Uterus (tissue), 4 donors: ENCODE measurements around the gene SCG5. TPM values are rescaled to one million over a fixed set of nuclear protein-coding genes. Genes with fewer than 3 reads are reported as not detected.

Experiments
- DNase-seq, 2 donors: peaks; one replicate each; pipeline ENCODE4 v3.0.0-alpha.2; 2019 to 2020
- H3K27ac ChIP-seq, 2 donors: fragments of 200-600 bp; sonication (generic); 1 replicate in 1 of 2; 2 replicates in 1 of 2; pipeline ENCODE4 v1.5.1; 2016 to 2018
- H3K27me3 ChIP-seq, 2 donors: fragments of 200-600 bp; sonication (generic); one replicate each; pipeline ENCODE4 v1.5.1; 2018 to 2019; ENCODE audit warnings: control low read depth in 1 of 2
- H3K36me3 ChIP-seq, 2 donors: fragments of 200-600 bp; sonication (generic); one replicate each; pipeline ENCODE4 v1.5.1; 2019; ENCODE audit warnings: control low read depth in 1 of 2
- H3K4me1 ChIP-seq, 2 donors: fragments of 200-600 bp; sonication (generic); one replicate each; pipeline ENCODE4 v1.5.1; 2018 to 2019; ENCODE audit warnings: control low read depth in 1 of 2
- H3K4me3 ChIP-seq, 2 donors: fragments of 200-600 bp; sonication (generic); 1 replicate in 1 of 2; 2 replicates in 1 of 2; pipeline ENCODE4 v1.5.1; 2018 to 2019; ENCODE audit warnings: mild to moderate bottlenecking in 1 of 2
- H3K9me3 ChIP-seq, 2 donors: fragments of 200-600 bp; sonication (generic); one replicate each; pipeline ENCODE4 v1.5.1; 2019; ENCODE audit warnings: control low read depth in 1 of 2
- CTCF ChIP-seq, 4 experiments: fragments of 200-600 bp in 2 of 4; fragments of 450-650 bp in 2 of 4; sonication (generic) in 2 of 4; IDR thresholded peaks; one replicate each; pipeline ENCODE4 v1.5.1; 2016 to 2019; ENCODE audit warnings: antibody characterized with exemption in 4 of 4, mild to moderate bottlenecking in 2 of 4, moderate library complexity in 1 of 4
- POLR2A ChIP-seq, 2 donors: fragments of 450-650 bp; IDR thresholded peaks; one replicate each; pipeline ENCODE4 v1.6.1; 2016; ENCODE audit warnings: antibody characterized with exemption in 2 of 2, mild to moderate bottlenecking in 1 of 2, moderate library complexity in 1 of 2
- intact Hi-C: fragments of 100-400 bp; cut with DNase I; formaldehyde crosslinking; loops from one replicate; pipeline ENCODE4 v1.15.1; 2023; ENCODE audit warnings: low total_unique reads
- total RNA-seq, 4 donors: library from RNA; depleted of rRNA in 3 of 4; stranded (reverse); fragments of >200 nt in 3 of 4; gene quantifications; one replicate each; pipeline versions ENCODE4 v1.1.0 to v1.2.4, GENCODE V29; 2014 to 2023
- donor health status: DM: yes; HTN: yes; CAD: no.

The SCG5 gene
- total RNA-seq, 4 donors from 2014 or later: 1.4 to 42.2 TPM; not detected in 2

- no peak overlapping the region for H3K27ac ChIP-seq
- H3K4me1 ChIP-seq: no peaks in the 10 kb centered on the region
- H3K36me3 ChIP-seq: no peaks in the 10 kb centered on the region
- no peaks in the 10 kb centered on the region for H3K9me3 ChIP-seq
- no peak for DNase-seq
- TF ChIP-seq POLR2A (IDR thresholded peaks at IDR 0.05): no peak
- TF ChIP-seq CTCF (IDR thresholded peaks at IDR 0.05): no peak
- H3K4me3 ChIP-seq: no peak overlapping the region
- no peaks in the 10 kb centered on the region for H3K27me3 ChIP-seq
- intact Hi-C loops: no loop called here
These were observed 91.8 kb downstream of the SCG5 start for GRCh38 chr15:32733281-32733680.

DNA sequence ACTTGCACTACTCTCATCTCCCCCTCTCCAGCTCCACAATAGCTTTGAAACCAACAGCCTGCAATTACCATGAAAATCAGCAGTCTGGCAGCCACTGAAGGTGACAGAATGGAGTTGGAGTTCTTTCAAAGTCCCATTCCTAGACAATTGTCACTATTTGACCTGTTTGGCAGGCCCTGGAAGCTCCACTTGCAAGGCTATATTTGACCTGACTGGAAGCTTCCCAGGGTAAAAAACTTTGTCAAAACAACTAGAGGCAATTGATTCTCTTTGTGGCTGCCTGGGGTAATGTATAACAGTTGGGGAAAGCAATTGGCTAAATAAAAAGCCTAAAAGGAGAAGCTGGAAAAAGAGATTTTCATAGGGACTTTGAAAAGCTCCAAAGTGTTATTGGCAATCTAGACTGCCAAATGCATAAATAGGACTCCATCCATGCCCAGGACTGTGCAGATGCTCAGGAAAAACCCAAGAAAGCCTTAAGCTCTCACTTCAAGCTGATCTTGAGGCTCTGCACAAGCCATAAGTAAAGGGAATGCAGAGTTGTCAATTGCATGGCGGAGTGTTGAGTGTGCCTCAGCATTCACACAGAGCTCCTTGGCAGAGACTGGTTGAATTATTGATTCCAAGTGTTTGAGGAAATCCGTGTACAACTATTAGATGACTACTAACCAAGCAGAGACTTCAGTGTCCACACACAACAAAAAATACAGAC lies 94.6 kb downstream of the SCG5 start:
- Histone ChIP-seq H3K27me3 (no peaks in the 10 kb centered on the region), H3K27ac (no peak overlapping the region), H3K9me3 (no peaks in the 10 kb centered on the region), H3K4me3 (no peak overlapping the region), H3K36me3 (no peaks in the 10 kb centered on the region), H3K4me1 (no peaks in the 10 kb centered on the region)
- TF ChIP-seq POLR2A (IDR thresholded peaks at IDR 0.05): no peak
- TF ChIP-seq CTCF (IDR thresholded peaks at IDR 0.05): no peak
- intact Hi-C loops: no loop called here
- no peak for DNase-seq

GRCh38 chr15:32736701-32737061 lies 95.2 kb downstream of the SCG5 start:
- H3K4me1 ChIP-seq: no peaks in the 10 kb centered on the region
- no peaks in the 10 kb centered on the region for H3K36me3 ChIP-seq
- intact Hi-C loops: no loop called here
- TF ChIP-seq POLR2A (IDR thresholded peaks at IDR 0.05): no peak
- no peak for TF ChIP-seq CTCF (IDR thresholded peaks at IDR 0.05)
- H3K27ac ChIP-seq: no peak overlapping the region
- no peaks in the 10 kb centered on the region for H3K27me3 ChIP-seq
- no peak for DNase-seq
- H3K4me3 ChIP-seq: no peak overlapping the region
- H3K9me3 ChIP-seq: no peaks in the 10 kb centered on the region

DNA sequence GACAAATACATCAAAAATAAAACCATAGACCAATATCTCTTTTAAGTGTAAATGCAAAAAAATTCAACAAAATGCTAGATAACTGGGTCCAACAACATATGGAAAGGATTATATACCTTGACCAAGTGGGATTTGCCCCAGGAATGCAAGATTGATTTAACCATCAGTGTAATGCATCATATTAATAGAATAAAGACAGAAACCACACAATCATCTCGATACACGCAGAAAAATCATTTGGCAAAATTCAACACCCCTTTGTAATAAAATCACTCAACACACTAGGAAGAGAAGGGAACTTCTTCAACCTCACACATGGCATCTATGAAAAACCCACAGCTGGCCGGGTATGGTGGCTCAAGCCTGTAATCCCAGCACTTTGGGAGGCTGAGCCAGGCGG lies 95.8 kb downstream of the SCG5 start:
- H3K4me3 ChIP-seq: no peak overlapping the region
- no peak overlapping the region for H3K27ac ChIP-seq
- intact Hi-C loops: no loop called here
- no peaks in the 10 kb centered on the region for H3K4me1 ChIP-seq
- no peak for DNase-seq
- TF ChIP-seq POLR2A (IDR thresholded peaks at IDR 0.05) (no peak), CTCF (IDR thresholded peaks at IDR 0.05) (no peak)
- H3K36me3 ChIP-seq: no peaks in the 10 kb centered on the region
- H3K27me3 ChIP-seq: no peaks in the 10 kb centered on the region
- no peaks in the 10 kb centered on the region for H3K9me3 ChIP-seq

DNA sequence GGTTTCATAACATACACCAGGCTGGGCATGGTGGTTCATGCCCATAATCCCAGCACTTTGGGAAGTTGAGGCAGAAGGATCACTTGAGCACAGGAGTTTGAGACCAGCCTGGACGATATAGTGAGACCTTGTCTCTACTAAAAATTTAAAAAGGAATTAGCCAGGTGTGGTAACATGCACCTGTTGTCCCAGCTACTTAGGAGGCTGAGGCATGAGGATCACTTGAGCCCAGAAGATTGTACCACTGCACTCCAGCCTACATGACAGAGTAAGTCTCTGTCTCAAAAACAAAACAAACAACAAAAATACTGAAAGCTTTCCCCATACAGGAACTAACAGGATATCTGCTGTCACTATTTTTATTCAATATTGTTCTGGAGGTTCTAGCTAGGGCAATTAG lies 97.2 kb downstream of the SCG5 start:
- H3K27me3 ChIP-seq: no peaks in the 10 kb centered on the region
- no peak for TF ChIP-seq POLR2A (IDR thresholded peaks at IDR 0.05)
- TF ChIP-seq CTCF (IDR thresholded peaks at IDR 0.05): no peak
- H3K4me1 ChIP-seq: no peaks in the 10 kb centered on the region
- H3K36me3 ChIP-seq: no peaks in the 10 kb centered on the region
- no peak for DNase-seq
- no peak overlapping the region for H3K27ac ChIP-seq
- H3K9me3 ChIP-seq: no peaks in the 10 kb centered on the region
- H3K4me3 ChIP-seq: no peak overlapping the region
- intact Hi-C loops: no loop called here
